Measurements from ENCODE around the gene LASP1. TPM values are rescaled to one million over a fixed set of nuclear protein-coding genes. Genes with fewer than 3 reads are reported as not detected.

LASP1 gene
- total RNA-seq, 4 donors from 2014 or later: 44.3 to 66.0 (median 51.9) TPM

GRCh38 chr17:38881600-38882191 is 11.8 kb downstream of the LASP1 start:
- no peaks in the 10 kb centered on the region for H3K9me3 ChIP-seq
- no peaks in the 10 kb centered on the region for H3K27me3 ChIP-seq
- 25 to 53% methylated on average over 4 of the region's 8 CpGs for WGBS, 2 donors
- intact Hi-C loops (cut with DNase I): no loop called here
- TF ChIP-seq POLR2A (IDR thresholded peaks at IDR 0.05) (no peak), CTCF (IDR thresholded peaks at IDR 0.05) (no peak)
- H3K4me1 ChIP-seq: peaks cover 60 to 100% (median 76%) of the 10 kb centered on the region in 3 donors
- no peak overlapping the region for H3K4me3 ChIP-seq
- peaks cover 7 to 97% (median 7%) of the 10 kb centered on the region in 3 donors for H3K36me3 ChIP-seq
- DNase-seq: no peak
- H3K27ac ChIP-seq: peak overlapping the region in 3 of 4 donors; percentile 7 to 70 (median 39)

GRCh38 chr17:38882870-38883269 is 13.0 kb downstream of the LASP1 start:
- Histone ChIP-seq H3K4me1 (peaks cover 60 to 100% (median 70%) of the 10 kb centered on the region in 3 donors), H3K27ac (peak overlapping the region; percentile 2 to 70 (median 33)), H3K9me3 (no peaks in the 10 kb centered on the region), H3K4me3 (no peak overlapping the region), H3K36me3 (peaks cover 7 to 97% (median 7%) of the 10 kb centered on the region in 3 donors), H3K27me3 (no peaks in the 10 kb centered on the region)
- DNase-seq: no peak
- no peak for TF ChIP-seq CTCF (IDR thresholded peaks at IDR 0.05)
- no peak for TF ChIP-seq POLR2A (IDR thresholded peaks at IDR 0.05)
- WGBS, 2 donors: 89 to 100% methylated on average over 2 of the region's 2 CpGs
- intact Hi-C loops (cut with DNase I): no loop called here

GRCh38 chr17:38883592-38884526 is 14.0 kb downstream of the LASP1 start:
- no peak for DNase-seq
- intact Hi-C loops (cut with DNase I): no loop called here
- Histone ChIP-seq H3K27me3 (no peaks in the 10 kb centered on the region), H3K27ac (peak overlapping the region; percentile 3 to 70 (median 64)), H3K4me1 (peaks cover 60 to 92% (median 70%) of the 10 kb centered on the region in 3 donors), H3K4me3 (no peak overlapping the region), H3K36me3 (peaks cover 7 to 97% (median 7%) of the 10 kb centered on the region in 3 donors), H3K9me3 (no peaks in the 10 kb centered on the region)
- 53 to 64% methylated on average over 17 to 19 of the region's 19 CpGs for WGBS, 2 donors
- TF ChIP-seq POLR2A (IDR thresholded peaks at IDR 0.05) (no peak), CTCF (IDR thresholded peaks at IDR 0.05) (peak in 1 of 6 experiments; percentile 5)

GRCh38 chr17:38885044-38885727 is 15.3 kb downstream of the LASP1 start:
- peaks cover 7 to 97% (median 7%) of the 10 kb centered on the region in 3 donors for H3K36me3 ChIP-seq
- no peak for DNase-seq

More at GRCh38 chr17:38885044-38885727, 15.3 kb downstream of the LASP1 start:
- H3K27ac ChIP-seq: peak overlapping the region in 2 of 4 donors; percentile 13 to 30
- no peaks in the 10 kb centered on the region for H3K9me3 ChIP-seq
- peaks cover 53 to 84% (median 59%) of the 10 kb centered on the region in 3 donors for H3K4me1 ChIP-seq
- H3K27me3 ChIP-seq: no peaks in the 10 kb centered on the region
- H3K4me3 ChIP-seq: no peak overlapping the region
- TF ChIP-seq CTCF (IDR thresholded peaks at IDR 0.05) (no peak), POLR2A (IDR thresholded peaks at IDR 0.05) (no peak)
- intact Hi-C loops (cut with DNase I): no loop called here
- WGBS, 2 donors: 53 to 86% methylated on average over 3 to 4 of the region's 9 CpGs

Measured in esophagus squamous epithelium (tissue), 5 donors.